Duodenal mucosa (tissue), 2 donors: ENCODE data around the gene PCSK4.

Source experiments
- H3K27ac ChIP-seq: one replicate; pipeline ENCODE4 v1.7.0; 2013; ENCODE audit warnings: low read depth, low read length
- H3K27me3 ChIP-seq, 2 donors: one replicate each; pipeline ENCODE4 v1.7.0; 2013; ENCODE audit warnings: low read length in 2 of 2, control low read depth in 1 of 2; ENCODE audit not compliant: insufficient read depth in 2 of 2, control insufficient read depth in 1 of 2
- H3K36me3 ChIP-seq, 2 donors: one replicate each; pipeline ENCODE4 v1.7.0; 2013; ENCODE audit warnings: low read length in 2 of 2, control low read depth in 1 of 2; ENCODE audit not compliant: insufficient read depth in 2 of 2, control insufficient read depth in 1 of 2
- H3K4me1 ChIP-seq, 2 donors: one replicate each; pipeline ENCODE4 v1.7.0; 2013; ENCODE audit warnings: low read length in 2 of 2, control low read depth in 1 of 2; ENCODE audit not compliant: insufficient read depth in 2 of 2, control insufficient read depth in 1 of 2
- H3K4me3 ChIP-seq, 2 donors: one replicate each; pipeline ENCODE4 v1.7.0; 2013; ENCODE audit warnings: low read length in 2 of 2, low read depth in 1 of 2
- H3K9ac ChIP-seq, 2 donors: one replicate each; pipeline ENCODE4 v1.7.0; 2013; ENCODE audit warnings: low read length in 2 of 2, low read depth in 1 of 2
- H3K9me3 ChIP-seq, 2 donors: one replicate each; pipeline ENCODE4 v1.7.0; 2013; ENCODE audit warnings: low read length in 2 of 2, control low read depth in 1 of 2; ENCODE audit not compliant: control insufficient read depth in 1 of 2

The PCSK4 gene

GRCh38 chr19:1496714-1497577, 6.8 kb upstream of the PCSK4 start:
- no peaks in the 10 kb centered on the region for H3K9me3 ChIP-seq
- H3K27ac ChIP-seq: no peak overlapping the region
- H3K27me3 ChIP-seq: peaks cover 0 to 3% of the 10 kb centered on the region in 2 donors
- no peak overlapping the region for H3K4me3 ChIP-seq
- no peak overlapping the region for H3K9ac ChIP-seq
- H3K36me3 ChIP-seq: peaks cover 0 to 4% of the 10 kb centered on the region in 2 donors
- H3K4me1 ChIP-seq: peaks cover 24 to 25% of the 10 kb centered on the region in 2 donors

DNA sequence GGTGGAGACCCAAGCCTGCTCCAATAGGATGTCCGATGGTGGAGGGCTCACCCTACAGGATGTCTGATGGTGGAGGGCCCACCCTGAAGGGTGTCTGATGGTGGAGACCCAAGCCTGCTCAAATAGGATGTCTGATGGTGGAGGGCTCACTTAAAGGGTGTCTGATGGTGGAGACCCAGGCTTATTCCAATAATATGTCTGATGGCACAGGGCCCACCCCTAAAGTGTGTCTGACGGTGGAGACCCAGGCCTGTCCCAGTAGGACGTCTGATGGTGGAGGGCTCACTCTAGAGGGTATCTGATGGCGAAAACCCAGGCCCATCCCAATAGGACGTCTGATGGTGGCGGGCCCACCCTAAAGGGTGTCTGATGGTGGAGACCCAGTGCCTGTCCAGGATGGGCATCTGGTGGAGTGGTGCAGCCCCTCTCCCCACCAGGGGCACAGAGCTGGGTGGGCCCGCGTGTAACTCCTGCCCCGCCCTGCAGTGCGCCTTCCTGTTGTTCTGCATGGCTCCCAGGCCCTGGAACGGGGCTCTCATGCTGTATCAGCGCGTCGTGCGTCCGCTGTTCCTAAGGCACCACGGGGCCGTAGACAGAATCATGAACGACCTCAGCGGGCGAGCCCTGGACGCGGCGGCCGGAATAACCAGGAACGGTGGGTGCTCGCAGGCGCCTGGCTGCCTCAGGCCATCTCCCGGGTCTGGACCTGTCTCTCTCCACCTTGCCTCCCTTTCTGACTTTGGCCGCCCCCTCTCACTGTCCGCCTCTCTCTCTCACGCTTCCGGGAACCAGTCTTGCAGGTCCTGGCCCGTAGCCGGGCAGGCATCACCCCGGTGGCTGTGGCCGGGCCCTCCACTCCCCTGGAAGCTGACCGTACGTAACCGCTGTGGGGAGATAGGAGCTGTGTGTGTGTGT, 5.9 kb upstream of the PCSK4 start:
- H3K27me3 ChIP-seq: peaks cover 0 to 3% of the 10 kb centered on the region in 2 donors

DNA sequence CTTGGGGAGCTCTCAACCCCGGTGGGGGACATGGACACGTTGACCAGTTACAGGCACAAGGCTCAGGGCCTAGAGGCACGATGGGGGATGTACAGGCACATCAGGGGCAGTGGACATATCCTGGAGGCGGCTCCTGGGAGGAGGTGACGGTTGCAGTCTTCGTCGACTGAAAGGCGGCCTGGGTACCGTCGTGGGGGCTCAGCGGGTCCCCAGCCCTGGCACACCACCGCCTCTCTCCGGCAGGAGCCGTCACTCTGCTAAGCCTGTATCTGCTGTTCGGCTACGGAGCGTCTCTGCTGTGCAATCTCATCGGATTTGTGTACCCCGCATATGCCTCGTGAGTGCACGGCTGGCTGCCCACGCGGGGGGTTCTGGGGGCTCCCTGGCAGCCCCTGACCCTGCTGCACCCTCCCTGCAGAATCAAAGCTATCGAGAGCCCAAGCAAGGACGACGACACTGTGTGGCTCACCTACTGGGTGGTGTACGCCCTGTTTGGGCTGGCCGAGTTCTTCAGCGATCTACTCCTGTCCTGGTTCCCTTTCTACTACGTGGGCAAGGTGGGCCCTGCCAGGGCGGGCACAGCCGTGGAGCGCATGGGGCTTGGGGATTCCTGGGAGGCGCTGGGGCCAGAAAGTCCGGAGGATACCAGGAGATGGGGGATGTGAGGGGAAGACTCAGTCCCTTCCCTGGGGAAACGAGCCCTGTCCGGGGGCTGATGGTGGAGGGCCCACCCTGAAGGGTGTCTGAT, 5.1 kb upstream of the PCSK4 start:
- H3K4me3 ChIP-seq: no peak overlapping the region
- H3K27ac ChIP-seq: no peak overlapping the region
- H3K9me3 ChIP-seq: no peaks in the 10 kb centered on the region
- peaks cover 0 to 4% of the 10 kb centered on the region in 2 donors for H3K36me3 ChIP-seq
- H3K4me1 ChIP-seq: peaks cover 24 to 29% of the 10 kb centered on the region in 2 donors
- H3K9ac ChIP-seq: no peak overlapping the region
- peaks cover 0 to 3% of the 10 kb centered on the region in 2 donors for H3K27me3 ChIP-seq

More for the DNA sequence above, 5.9 kb upstream of the PCSK4 start:
- H3K4me1 ChIP-seq: peaks cover 24 to 29% of the 10 kb centered on the region in 2 donors
- H3K9me3 ChIP-seq: no peaks in the 10 kb centered on the region
- no peak overlapping the region for H3K4me3 ChIP-seq
- peaks cover 0 to 4% of the 10 kb centered on the region in 2 donors for H3K36me3 ChIP-seq
- no peak overlapping the region for H3K27ac ChIP-seq
- no peak overlapping the region for H3K9ac ChIP-seq

- Histone ChIP-seq H3K27me3 (peaks cover 0 to 3% of the 10 kb centered on the region in 2 donors), H3K27ac (peak overlapping the region; percentile 5), H3K4me3 (peak overlapping the region in 1 of 2 donors; percentile 16), H3K4me1 (peaks cover 29 to 37% of the 10 kb centered on the region in 2 donors), H3K36me3 (peaks cover 0 to 4% of the 10 kb centered on the region in 2 donors), H3K9ac (peak overlapping the region in 1 of 2 donors; percentile 25), H3K9me3 (no peaks in the 10 kb centered on the region)
Observed at GRCh38 chr19:1494115-1494815, 4.1 kb upstream of the PCSK4 start.

DNA sequence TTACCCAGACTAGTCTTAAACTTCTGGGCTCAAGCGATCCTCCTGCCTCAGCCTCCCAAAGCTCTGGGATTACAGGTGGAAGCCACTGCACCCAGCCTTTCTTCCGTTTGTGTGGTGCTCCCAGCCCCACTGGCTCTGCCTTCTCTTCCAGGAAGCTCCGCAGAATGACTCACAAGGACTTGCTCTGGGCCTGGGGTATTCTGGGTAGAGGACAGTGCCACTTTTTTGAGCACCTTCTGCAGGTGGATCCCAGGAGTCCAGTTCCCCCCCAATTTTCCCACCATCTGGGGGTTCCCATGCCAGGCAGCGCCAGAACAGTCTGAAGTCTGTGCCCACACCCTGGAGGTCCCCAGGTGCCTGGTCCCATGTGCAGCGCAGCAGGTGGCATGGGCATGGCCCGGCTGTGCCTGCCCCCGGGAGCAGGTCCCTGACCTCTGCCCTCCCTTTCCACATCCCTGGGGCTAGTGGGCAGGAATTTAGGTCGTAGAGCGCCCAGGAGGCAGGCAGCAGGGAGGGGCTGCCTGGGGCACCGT, 2.4 kb upstream of the PCSK4 start:
- peak overlapping the region; percentile 30 to 77 for H3K9ac ChIP-seq
- no peaks in the 10 kb centered on the region for H3K9me3 ChIP-seq
- H3K27ac ChIP-seq: peak overlapping the region; percentile 85
- peaks cover 0 to 3% of the 10 kb centered on the region in 2 donors for H3K27me3 ChIP-seq
- peaks cover 0 to 4% of the 10 kb centered on the region in 2 donors for H3K36me3 ChIP-seq
- peak overlapping the region; percentile 76 to 87 for H3K4me3 ChIP-seq
- H3K4me1 ChIP-seq: peaks cover 29 to 37% of the 10 kb centered on the region in 2 donors

DNA sequence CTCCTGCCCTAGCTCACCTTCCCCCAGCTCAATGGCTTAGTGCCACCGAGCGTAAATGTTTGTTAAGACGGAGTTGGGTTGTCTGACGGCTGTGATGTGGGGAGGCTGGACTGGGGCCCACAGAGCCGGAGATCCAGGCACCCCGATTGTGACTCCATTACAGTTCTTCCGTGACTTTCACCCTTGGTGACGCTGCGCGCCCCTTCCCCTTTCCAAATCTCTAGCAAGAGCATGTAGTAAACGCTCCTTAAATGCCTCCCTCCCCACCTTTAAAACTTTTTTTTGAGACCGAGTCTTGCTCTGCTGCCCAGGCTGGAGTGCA, 1.7 kb upstream of the PCSK4 start:
- Histone ChIP-seq H3K4me3 (peak overlapping the region; percentile 76 to 87), H3K27me3 (peaks cover 0 to 3% of the 10 kb centered on the region in 2 donors), H3K9me3 (no peaks in the 10 kb centered on the region), H3K27ac (peak overlapping the region; percentile 46), H3K4me1 (peaks cover 29 to 37% of the 10 kb centered on the region in 2 donors), H3K36me3 (peaks cover 0 to 4% of the 10 kb centered on the region in 2 donors), H3K9ac (peak overlapping the region; percentile 77 to 85)

DNA sequence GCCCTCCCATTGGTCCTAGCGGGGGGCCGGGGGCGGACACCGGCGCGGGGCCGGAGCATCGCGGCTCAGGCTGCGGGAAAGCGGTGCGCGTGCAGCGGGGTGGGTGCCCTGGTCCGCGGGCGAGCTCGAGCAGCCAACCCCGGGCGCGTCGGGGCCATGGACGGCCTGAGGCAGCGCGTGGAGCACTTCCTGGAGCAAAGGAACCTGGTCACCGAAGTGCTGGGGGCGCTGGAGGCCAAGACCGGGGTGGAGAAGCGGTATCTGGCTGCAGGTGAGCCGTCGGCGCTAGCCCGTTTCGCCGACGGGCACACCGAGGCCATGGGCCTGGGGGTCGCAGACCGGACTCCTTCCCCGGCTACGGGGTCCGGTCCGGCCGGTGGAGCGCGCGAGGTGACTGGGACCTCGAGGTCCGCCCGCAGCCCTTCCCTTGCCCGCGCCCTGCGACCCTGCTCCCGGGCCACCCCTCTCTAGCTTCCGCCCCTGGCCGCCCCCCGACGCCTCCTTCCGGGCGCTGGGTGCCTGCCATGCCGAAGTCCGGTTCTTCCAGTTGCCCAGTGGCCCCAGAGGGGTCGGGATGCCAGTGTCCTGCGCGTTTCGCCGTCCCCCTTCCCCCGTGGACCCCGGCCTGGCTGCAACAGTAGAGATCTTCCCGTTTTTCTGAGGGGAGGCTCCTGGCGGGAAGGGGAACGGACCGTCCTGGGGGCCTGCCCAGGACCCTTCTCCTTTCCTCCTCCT, 1.1 kb upstream of the PCSK4 start, which contains the start of gene REEP6:
Gene REEP6, plus strand, starts transcription at position 68 of the 735 bp plus-strand sequence. Its CDS starts 89 bp downstream, at position 157.
- H3K27me3 ChIP-seq: no peaks in the 10 kb centered on the region
- H3K9ac ChIP-seq: peak within 1 kb of the TSS; percentile 77 to 85
- peak within 1 kb of the TSS; percentile 76 to 87 for H3K4me3 ChIP-seq
- peaks cover 29 to 37% of the 10 kb centered on the region in 2 donors for H3K4me1 ChIP-seq
- H3K27ac ChIP-seq: peak within 1 kb of the TSS; percentile 58
- no peaks in the 10 kb centered on the region for H3K36me3 ChIP-seq
- H3K9me3 ChIP-seq: no peaks in the 10 kb centered on the region

- Histone ChIP-seq H3K9ac (peak overlapping the region; percentile 21 to 75), H3K27ac (peak overlapping the region; percentile 58)
Observed at GRCh38 chr19:1489463-1490310, 463 bp downstream of the PCSK4 start.

More at GRCh38 chr19:1489463-1490310, 463 bp downstream of the PCSK4 start:
- Histone ChIP-seq H3K4me1 (peaks cover 28 to 32% of the 10 kb centered on the region in 2 donors), H3K9me3 (no peaks in the 10 kb centered on the region), H3K27me3 (no peaks in the 10 kb centered on the region), H3K36me3 (no peaks in the 10 kb centered on the region), H3K4me3 (peak overlapping the region; percentile 64)
